ENCODE measurements around the gene PRSS16.
"Not testable (repeated sequence)": the region's sequence is repeated elsewhere in the genome, so short reads cannot be mapped to it uniquely, and the experiment has no call there.

The PRSS16 gene

GRCh38 chr6:27213544-27214125, 33.9 kb upstream of the PRSS16 start:
- TF ChIP-seq CTCF (IDR thresholded peaks at IDR 0.05; ENCODE audit: low read depth, low read length, missing control alignments): no peak
- H3K4me3 ChIP-seq (ENCODE audit: low read depth, low read length): no peak overlapping the region
- no peak for DNase-seq (ENCODE audit: low read depth)

- DNase-seq (ENCODE audit: low read depth): no peak
- no peak overlapping the region for H3K4me3 ChIP-seq (ENCODE audit: low read depth, low read length)
- TF ChIP-seq CTCF (IDR thresholded peaks at IDR 0.05; ENCODE audit: low read depth, low read length, missing control alignments): no peak
Observed at GRCh38 chr6:27214126-27214601, 33.3 kb upstream of the PRSS16 start.

GRCh38 chr6:27216874-27217273, 30.6 kb upstream of the PRSS16 start:
- no peak for TF ChIP-seq CTCF (IDR thresholded peaks at IDR 0.05; ENCODE audit: low read depth, low read length, missing control alignments)
- no peak overlapping the region for H3K4me3 ChIP-seq (ENCODE audit: low read depth, low read length)
- no peak for DNase-seq (ENCODE audit: low read depth)

- not testable (repeated sequence) for H3K4me3 ChIP-seq (ENCODE audit: low read depth, low read length); DNase-seq (ENCODE audit: low read depth)
Observed at GRCh38 chr6:27222971-27223370, 24.5 kb upstream of the PRSS16 start.

- TF ChIP-seq CTCF (IDR thresholded peaks at IDR 0.05; ENCODE audit: low read depth, low read length, missing control alignments): no peak
- no peak for DNase-seq (ENCODE audit: low read depth)
- no peak overlapping the region for H3K4me3 ChIP-seq (ENCODE audit: low read depth, low read length)
Observed at GRCh38 chr6:27224729-27225128, 22.8 kb upstream of the PRSS16 start.

GRCh38 chr6:27228963-27229477, 18.5 kb upstream of the PRSS16 start:
- DNase-seq (ENCODE audit: low read depth): no peak
- no peak overlapping the region for H3K4me3 ChIP-seq (ENCODE audit: low read depth, low read length)
- no peak for TF ChIP-seq CTCF (IDR thresholded peaks at IDR 0.05; ENCODE audit: low read depth, low read length, missing control alignments)

- TF ChIP-seq CTCF (IDR thresholded peaks at IDR 0.05; ENCODE audit: low read depth, low read length, missing control alignments): no peak
- no peak overlapping the region for H3K4me3 ChIP-seq (ENCODE audit: low read depth, low read length)
- no peak for DNase-seq (ENCODE audit: low read depth)
Observed at GRCh38 chr6:27230758-27231111, 16.8 kb upstream of the PRSS16 start.

Data from GM12864 (cell line).